ENCODE measurements around the gene SLX9. TPM values are rescaled to one million over a fixed set of nuclear protein-coding genes. Genes with fewer than 3 reads are reported as not detected.
A peak's percentile ranks its signal among the peaks of the same experiment; 100 is the strongest.

SLX9 gene
- total RNA-seq, 4 donors from 2014 or later = 8.6 to 24.3 (median 10.5) TPM; not detected in 1

DNA sequence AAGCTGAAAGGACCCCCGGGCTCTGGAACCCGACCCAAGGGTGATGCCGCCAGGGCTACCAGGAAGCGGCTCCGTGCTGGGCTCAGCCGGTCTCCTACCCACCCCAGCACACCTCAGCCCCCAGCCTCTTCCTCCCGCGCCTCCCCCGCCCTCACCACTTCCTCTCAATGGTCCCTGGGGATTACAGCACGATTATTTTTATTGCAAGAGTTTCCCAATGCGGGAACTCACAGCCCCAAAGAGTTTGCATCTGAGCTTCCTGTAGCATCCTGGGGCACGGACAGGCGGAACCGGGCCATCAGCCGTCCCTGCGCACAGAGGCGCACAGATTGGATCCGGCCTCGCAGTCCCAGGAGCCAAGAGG lies 8.7 kb upstream of the SLX9 start:
- H3K4me1 ChIP-seq = peaks cover 0 to 19% of the 10 kb centered on the region in 2 donors
- no peaks in the 10 kb centered on the region for H3K9me3 ChIP-seq
- DNase-seq = no peak
- peaks cover 10 to 16% of the 10 kb centered on the region in 2 donors for H3K27me3 ChIP-seq
- no peak for TF ChIP-seq POLR2A (IDR thresholded peaks at IDR 0.05)
- H3K27ac ChIP-seq = no peak overlapping the region
- no peaks in the 10 kb centered on the region for H3K36me3 ChIP-seq
- no peak overlapping the region for H3K4me3 ChIP-seq
- intact Hi-C loops (cut with DNase I; ENCODE audit: low total_unique reads) = no loop called here

DNA sequence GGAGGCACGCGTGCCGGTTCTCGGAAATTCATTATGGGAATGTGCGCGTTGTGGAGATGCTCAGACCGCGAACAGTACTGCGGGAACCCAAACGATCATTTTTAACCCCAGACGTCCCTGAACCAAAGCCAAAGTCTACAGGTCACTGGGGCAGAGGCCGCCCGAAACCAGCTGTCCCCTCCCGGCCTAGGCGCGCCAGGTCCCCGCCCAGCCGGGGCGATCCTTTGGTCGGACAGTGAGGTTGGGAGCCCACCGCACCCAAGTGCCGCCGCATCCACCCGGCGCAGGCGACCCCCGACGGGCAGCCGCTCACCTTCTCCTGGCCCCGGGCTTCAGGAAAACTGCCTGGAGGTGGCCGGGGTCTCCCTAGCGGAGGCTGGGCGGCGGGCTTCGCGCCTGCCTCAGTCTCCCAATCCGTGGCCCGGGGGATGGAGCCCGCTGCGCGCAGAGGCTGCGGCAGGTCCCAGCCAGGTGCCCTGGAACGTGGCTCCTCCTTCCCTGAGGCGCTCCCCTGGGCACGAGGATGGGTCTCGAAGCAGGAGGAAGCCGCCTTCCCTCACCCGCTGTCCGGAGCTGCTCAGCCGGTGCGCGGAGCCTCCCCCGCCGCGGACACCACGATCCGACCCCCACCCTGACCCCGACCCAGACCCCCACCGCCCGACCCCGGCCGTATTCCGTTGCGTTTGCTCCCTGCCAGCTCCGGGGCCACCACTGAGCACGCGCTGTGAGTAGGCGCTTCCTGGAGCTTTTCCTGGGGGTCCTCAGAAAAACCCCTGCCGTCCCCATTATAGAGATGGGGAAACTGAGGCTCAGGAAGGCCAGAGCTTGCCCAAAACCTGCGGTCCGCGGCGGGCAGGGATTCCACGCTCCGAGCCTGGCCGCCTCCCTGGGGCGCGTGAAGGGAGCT lies 8.1 kb upstream of the SLX9 start:
- DNase-seq = no peak
- H3K4me3 ChIP-seq = peak overlapping the region in 1 of 2 donors; percentile 25
- H3K27ac ChIP-seq = no peak overlapping the region
- no peaks in the 10 kb centered on the region for H3K9me3 ChIP-seq
- TF ChIP-seq, protein P1, sequence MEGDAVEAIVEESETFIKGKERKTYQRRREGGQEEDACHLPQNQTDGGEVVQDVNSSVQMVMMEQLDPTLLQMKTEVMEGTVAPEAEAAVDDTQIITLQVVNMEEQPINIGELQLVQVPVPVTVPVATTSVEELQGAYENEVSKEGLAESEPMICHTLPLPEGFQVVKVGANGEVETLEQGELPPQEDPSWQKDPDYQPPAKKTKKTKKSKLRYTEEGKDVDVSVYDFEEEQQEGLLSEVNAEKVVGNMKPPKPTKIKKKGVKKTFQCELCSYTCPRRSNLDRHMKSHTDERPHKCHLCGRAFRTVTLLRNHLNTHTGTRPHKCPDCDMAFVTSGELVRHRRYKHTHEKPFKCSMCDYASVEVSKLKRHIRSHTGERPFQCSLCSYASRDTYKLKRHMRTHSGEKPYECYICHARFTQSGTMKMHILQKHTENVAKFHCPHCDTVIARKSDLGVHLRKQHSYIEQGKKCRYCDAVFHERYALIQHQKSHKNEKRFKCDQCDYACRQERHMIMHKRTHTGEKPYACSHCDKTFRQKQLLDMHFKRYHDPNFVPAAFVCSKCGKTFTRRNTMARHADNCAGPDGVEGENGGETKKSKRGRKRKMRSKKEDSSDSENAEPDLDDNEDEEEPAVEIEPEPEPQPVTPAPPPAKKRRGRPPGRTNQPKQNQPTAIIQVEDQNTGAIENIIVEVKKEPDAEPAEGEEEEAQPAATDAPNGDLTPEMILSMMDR (IDR thresholded peaks at IDR 0.05) = no peak
- TF ChIP-seq POLR2A (IDR thresholded peaks at IDR 0.05) = no peak
- H3K27me3 ChIP-seq = peaks cover 10 to 16% of the 10 kb centered on the region in 2 donors
- intact Hi-C loops (cut with DNase I; ENCODE audit: low total_unique reads) = no loop called here
- H3K36me3 ChIP-seq = no peaks in the 10 kb centered on the region
- peaks cover 0 to 19% of the 10 kb centered on the region in 2 donors for H3K4me1 ChIP-seq

DNA sequence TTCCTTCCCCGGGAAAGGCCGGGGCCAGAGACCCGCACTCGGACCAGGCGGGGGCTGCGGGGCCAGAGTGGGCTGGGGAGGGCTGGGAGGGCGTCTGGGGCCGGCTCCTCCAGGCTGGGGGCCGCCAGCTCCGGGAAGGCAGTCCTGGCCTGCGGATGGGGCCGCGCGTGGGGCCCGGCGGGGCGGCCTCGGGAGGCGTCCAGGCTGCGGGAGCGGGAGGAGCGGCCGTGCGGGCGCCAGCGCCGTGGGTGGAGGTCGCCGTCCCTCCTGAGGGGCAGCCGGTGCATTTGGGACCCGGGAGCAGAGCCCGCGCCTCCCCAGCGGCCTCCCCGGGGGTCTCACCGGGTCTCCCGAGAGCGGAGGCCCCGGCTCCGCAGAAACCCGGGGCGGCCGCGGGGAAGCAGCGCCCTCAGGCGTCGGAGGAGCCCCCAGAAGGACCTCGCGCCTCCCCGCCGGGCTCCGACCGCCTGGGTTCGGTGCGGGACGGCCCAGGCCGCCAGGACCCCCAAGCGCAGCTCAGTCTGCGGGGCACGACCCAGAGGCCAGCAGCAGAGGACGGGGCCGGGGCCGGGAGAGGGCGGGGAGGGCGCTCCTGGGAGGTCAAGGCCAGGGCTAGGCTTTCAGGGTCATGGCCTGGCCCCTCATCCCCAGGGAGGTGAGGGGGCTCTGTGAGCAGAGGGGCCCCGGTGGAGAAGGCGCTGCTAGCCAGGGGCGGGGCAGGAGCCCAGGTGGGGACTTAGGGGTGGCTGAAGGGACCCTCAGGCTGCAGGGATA lies 7.2 kb upstream of the SLX9 start:
- Histone ChIP-seq H3K27me3 (peaks cover 10 to 16% of the 10 kb centered on the region in 2 donors), H3K27ac (no peak overlapping the region)
- no peak for DNase-seq

DNA sequence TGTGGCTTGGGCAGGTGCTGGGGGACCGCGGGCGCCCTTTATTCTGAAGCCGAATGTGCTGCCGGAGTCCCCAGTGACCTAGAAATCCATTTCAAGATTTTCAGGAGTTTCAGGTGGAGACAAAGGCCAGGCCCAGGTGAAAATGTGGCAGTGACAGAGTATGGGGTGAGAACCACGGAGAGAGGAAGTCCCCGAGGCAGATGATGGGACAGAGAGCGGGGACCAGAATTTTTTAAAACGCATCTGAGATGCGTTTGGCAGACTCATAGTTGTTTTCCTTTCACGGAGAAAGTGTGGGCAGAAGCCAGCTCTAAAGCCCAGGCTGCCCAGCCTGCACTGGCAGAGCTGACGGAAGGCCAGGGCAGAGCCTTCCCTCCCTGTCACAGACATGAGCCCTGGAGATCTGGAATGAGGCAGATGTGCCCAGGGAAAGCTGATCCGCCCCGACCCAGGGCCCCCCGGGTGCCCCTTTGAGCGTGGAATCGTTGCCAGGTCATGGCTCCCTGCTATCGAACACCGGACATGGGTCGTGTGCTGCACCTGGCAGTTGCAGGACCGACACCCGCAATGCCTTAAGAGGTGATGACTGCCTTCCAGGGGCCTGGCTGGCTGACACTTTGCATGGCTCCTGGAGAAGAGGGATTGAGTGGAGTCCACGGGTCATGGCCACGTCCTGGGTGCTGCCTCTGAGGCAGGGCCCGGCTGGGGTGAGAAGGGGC lies 6.5 kb upstream of the SLX9 start:
- H3K27me3 ChIP-seq = peaks cover 10 to 16% of the 10 kb centered on the region in 2 donors
- TF ChIP-seq, protein P1 (IDR thresholded peaks at IDR 0.05) = no peak
- TF ChIP-seq POLR2A (IDR thresholded peaks at IDR 0.05) = no peak
- H3K9me3 ChIP-seq = no peaks in the 10 kb centered on the region
- H3K4me3 ChIP-seq = no peak overlapping the region
- H3K27ac ChIP-seq = no peak overlapping the region
- DNase-seq = no peak
- no peaks in the 10 kb centered on the region for H3K36me3 ChIP-seq
- intact Hi-C loops (cut with DNase I; ENCODE audit: low total_unique reads) = no loop called here
- H3K4me1 ChIP-seq = peaks cover 0 to 19% of the 10 kb centered on the region in 2 donors

More for the DNA sequence above, 7.2 kb upstream of the SLX9 start:
- Histone ChIP-seq H3K4me3 (peak overlapping the region in 1 of 2 donors; percentile 25), H3K36me3 (no peaks in the 10 kb centered on the region), H3K4me1 (peaks cover 0 to 19% of the 10 kb centered on the region in 2 donors), H3K9me3 (no peaks in the 10 kb centered on the region)
- intact Hi-C loops (cut with DNase I; ENCODE audit: low total_unique reads) = no loop called here
- TF ChIP-seq POLR2A (IDR thresholded peaks at IDR 0.05) = no peak
- TF ChIP-seq, protein P1 (IDR thresholded peaks at IDR 0.05) = peak; percentile 27 to 62 (median 47)

DNA sequence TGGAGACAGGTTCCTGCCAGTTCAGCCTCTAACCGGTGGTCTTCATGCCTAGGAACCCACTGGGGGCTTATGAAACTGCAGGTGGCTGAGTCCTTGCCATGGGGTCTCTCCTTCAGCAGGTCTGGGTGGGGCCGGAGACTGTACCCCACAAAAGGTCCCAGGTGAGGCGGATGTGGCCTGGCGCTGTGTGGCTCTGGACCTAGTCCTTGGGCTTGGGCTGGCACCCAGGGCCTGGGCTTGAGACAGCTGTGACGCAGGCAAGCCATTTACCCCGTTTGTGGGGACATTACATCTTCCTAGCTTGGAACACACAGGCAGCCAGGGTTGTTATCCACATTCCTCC lies 5.9 kb upstream of the SLX9 start:
- no peaks in the 10 kb centered on the region for H3K36me3 ChIP-seq
- H3K27ac ChIP-seq = no peak overlapping the region
- H3K4me3 ChIP-seq = no peak overlapping the region
- DNase-seq = no peak
- intact Hi-C loops (cut with DNase I; ENCODE audit: low total_unique reads) = no loop called here
- H3K4me1 ChIP-seq = peaks cover 0 to 19% of the 10 kb centered on the region in 2 donors
- peaks cover 10 to 16% of the 10 kb centered on the region in 2 donors for H3K27me3 ChIP-seq
- no peak for TF ChIP-seq POLR2A (IDR thresholded peaks at IDR 0.05)
- TF ChIP-seq, protein P1 (IDR thresholded peaks at IDR 0.05) = no peak
- no peaks in the 10 kb centered on the region for H3K9me3 ChIP-seq

Data from uterus (tissue), 4 donors.